HG02623 (cell line): Measurements from ENCODE around the gene SMIM20.
"Not testable (repeated sequence)": the region's sequence is repeated elsewhere in the genome, so short reads cannot be mapped to it uniquely, and the experiment has no call there.

ENCODE experiments used
- ATAC-seq: cut with Tn5 transposase; IDR thresholded peaks from one replicate; pipeline ENCODE4 v1.9.1; 2021; ENCODE audit warnings: moderate library complexity; ENCODE audit not compliant: unreplicated experiment

Gene SMIM20

DNA sequence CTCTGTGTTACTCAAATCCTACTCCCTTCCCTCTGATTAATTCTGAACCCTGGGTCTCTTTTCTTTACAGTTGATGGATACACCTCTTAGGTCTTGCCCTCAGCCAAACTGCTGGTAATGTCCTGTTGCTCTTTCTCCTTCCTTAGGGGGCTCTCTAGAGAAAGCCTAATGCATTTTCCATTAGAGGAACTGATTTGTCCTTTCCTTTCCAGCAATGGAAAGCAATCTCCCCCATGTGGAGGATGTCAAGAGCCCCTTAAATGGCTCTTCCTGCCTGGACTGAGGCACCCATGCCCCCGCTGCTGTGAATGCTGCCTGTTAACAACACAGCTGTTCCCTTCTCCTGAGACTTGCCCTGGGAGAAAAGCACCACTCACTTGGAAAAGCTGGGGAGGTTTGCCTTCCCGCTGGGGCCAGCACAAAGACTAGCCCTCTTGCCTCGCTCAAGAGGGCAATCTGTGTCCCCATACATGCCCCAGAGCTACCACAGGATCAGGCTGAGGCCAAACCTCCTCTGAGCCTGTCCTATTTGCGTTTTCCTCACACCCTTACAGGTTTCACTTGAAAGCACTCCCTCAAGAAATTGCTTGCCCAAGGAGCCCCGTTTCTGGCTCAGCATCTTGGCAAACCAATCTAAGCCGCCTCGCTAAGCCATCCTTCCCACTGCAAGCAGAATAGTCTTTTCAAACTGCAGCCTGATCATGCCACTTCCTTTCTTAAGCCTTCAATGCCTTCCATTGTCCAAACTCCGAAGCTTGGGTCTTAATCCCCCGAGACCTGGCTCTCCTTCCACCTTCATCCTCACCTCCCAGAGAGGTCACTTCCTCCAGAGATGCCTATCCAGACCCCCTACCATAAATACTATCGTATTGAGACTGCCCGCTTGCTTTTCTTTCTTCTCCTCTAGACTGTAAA lies 23.2 kb upstream of the SMIM20 start:
- no peak for ATAC-seq

GRCh38 chr4:25892796-25893195 lies 21.2 kb upstream of the SMIM20 start:
- no peak for ATAC-seq

DNA sequence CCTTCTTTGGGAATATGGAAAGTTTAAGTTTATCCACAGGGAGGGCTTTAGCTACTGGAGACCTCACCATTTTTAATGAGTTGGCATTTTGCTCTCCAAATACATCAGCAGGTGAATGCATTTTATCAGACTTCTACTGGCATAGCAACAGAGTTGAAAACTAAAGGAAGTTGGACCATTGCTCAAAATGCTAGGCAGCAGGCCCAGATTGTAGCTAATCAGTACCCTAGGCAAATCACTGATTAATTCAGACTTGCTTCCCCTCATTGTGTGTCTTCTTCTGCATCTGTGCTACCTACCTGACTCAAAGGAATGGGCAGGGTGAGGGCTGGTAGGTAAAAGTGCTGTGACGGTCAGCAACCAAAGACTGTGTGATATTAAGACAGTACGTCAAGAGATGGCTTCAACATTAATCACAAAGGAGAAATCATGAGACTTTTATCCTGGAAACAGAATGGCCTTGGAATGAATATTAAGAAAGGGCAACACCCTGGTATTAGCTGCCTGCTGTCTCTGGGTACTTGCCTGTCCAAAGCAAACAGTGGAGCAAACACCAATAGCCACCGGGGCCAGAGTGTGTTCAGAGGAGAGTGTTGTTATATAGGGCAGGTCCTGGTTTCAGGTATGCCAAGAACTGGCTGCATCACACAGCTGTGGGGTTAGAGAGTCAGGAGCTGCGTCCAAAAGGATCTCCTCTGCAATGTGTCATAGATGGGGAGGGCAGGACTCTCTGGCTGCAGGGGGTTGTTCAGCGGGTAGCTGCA lies 17.1 kb upstream of the SMIM20 start:
- ATAC-seq = no peak

- no peak for ATAC-seq
Measured at GRCh38 chr4:25900310-25900709, 13.7 kb upstream of the SMIM20 start.

DNA sequence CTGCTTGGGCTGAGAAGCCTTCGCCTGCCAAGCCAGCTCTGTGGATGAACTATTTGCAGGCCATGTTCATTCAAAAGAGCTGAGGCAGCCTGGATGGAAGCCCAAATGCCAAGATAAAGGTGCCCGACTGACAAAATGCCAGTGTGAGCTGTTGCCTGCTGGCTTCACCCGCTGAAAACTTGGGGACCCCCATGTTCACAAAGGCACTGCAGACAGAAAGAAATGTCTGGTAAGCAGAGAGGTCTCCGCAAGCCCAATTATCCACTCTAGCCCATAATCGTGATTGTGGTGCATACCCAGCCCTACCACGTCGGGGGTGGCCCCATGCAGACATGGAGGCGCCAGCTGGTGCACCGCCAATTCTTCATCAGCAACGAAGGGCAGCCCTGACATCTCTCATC lies 13.0 kb upstream of the SMIM20 start:
- no peak for ATAC-seq

GRCh38 chr4:25903900-25904747 lies 9.9 kb upstream of the SMIM20 start:
- no peak for ATAC-seq

GRCh38 chr4:25904748-25905082 lies 9.3 kb upstream of the SMIM20 start:
- no peak for ATAC-seq

DNA sequence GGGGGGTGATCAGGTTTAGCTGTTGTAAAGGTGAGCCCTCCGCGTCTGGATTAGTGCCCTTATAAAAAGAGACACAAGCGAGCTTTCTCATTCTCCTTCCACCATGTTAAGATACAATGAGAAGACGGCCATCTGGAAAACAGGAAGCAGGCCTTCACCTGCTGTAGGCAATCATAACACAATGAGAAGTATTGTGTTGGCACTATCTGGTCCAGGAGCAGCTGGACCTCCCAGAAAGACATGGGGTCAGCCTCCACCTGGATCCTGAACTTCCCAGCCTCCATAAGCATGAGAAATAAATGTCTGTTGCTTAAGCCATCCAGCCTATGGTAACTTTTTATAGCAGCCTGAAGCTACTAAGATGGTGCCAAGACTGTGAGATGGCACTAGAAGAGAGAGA lies 8.6 kb upstream of the SMIM20 start:
- no peak for ATAC-seq

GRCh38 chr4:25906113-25906512 lies 7.9 kb upstream of the SMIM20 start:
- not testable (repeated sequence) for ATAC-seq

- no peak for ATAC-seq
Measured at GRCh38 chr4:25908491-25908901, 5.5 kb upstream of the SMIM20 start.

DNA sequence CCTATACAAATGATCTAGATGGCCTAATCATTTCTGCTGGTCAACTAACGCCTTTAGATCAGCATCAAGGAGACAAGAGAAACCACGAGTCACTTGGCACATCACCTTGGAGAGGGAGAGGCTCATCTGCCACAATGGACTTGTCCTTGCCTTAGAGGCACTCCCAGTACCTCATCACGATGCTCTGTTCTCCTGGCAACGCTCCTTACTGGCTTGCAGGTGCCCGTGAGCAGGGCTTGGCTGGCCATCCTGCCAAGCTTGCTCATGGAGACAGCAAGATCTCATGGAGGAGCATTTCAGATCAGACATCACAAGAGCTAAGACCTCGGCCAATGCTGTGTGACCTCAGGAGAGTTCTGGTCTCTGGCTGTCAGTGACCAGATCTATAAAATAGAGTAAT lies 2.7 kb upstream of the SMIM20 start:
- no peak for ATAC-seq

DNA sequence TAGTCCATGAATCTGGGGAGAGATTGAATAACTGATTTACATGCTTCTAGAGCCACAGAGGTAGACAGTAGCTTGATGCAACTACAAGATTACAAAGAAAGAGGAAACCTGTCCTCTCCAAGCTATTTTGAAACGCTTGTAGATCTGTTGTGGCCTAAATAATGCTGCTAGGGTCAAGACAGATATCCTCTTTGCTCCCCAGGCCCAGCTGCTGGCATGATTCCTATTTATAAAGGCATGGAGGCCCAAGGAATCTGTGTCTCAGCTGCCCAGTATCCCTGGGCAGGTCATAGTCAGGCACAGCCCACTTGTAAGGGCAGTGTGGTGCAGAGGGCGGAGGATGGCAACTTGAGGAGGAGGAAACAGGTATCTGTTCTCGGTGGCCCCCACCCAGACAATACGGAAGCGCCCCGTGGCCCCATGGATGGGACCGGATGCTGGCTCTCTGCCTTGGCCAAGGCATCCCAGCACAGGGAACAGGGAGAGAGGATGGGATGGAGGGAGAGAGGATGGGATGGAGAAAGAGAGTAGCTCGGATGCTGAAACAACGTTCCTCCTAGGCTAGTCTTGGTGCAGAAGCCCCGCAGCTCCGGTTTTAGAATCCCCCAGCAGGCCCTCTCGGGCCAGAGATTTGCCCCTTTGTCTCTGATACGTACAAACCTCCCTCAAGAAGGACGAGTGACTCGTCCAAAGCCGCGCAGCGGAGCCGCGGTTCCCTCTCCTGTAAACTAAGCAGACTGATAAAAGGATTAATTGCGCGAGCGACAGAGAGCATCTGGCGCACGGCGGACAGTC lies 767 bp upstream of the SMIM20 start:
- peak; percentile 28 for ATAC-seq

DNA sequence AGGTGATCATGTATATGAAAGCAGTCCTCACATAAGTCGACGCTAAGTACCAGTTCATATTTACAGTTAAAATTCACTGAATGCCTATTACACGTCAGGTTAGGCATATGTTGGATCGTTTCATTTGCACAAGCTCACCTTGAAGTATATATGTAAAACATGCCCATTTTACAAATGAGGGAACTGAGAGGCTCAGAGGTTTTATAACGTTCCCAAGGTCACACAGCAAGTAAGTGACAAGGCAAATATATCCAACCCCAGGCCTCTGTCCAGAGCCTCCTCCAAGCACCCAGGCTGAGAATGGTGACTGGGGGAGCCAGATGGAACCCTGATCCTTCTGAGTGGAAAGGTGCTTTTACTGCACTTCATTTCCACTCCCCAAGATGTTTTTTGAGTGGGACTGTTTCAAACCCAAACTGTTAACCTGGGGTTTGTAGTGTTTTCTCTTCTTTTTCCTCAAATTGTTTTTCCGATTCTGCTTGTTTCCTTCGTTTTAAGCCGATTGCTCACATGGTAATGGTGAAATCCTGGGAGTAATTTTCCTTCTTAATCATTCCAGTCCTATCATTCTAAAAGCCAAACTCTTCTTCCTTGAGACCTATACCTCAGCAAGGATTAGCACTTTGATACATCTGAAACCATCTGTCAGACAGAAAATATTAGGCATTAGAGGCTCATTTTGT lies 791 bp downstream of the SMIM20 start:
- ATAC-seq = no peak

DNA sequence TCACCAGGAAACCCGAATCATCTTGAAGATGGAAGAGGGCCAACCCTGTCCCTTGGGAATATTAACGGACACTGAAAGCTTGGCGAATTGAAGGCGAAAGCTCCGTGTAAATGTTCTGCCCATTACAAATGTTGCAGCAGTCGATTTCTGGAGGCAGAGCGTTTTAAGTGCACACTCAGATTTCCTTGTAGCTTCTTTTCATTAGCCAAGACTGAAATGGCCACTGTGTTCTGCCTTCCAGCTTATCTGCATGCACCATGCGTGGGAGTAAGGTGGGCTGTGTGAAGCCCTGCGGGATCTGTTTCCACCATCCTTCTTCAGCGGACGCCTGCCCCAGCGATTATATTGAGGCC lies 1.3 kb downstream of the SMIM20 start:
- ATAC-seq = no peak

DNA sequence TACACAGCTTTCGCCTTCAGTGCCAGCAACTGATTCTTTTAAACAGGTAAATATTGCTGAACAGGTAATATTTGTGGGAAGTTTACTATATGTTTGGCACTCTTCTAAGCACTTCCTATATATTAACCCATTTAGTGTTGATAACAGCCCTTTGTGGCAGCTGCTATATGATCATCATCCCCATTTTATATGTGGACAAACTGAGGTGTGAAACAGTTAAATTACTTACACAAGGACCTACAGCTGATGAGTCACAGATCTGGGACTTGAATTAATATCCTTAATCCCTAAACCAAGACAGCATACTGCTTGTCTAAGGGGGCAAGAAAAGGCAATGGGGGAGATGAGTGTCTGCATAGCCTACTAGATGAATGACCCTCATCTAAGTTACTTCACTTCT lies 2.9 kb downstream of the SMIM20 start:
- no peak for ATAC-seq

DNA sequence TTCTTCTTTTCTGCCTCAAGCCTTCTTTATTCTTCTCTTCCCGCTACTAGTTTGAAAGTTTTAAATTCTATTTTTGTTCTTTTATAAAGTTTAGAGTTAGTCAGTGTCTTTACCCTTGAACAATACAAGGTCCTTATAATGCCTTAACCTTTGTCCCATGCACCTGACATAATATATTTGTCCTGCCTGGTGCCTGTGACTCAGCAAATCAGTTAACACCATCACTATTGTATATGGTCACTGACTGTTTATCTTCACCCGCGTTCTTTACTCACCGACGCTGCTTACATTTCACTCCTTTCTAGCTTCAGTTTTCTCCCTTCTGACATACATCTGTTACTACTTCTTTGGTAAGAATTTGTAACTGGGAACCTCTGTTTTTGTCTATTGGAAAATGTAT lies 5.7 kb downstream of the SMIM20 start:
- no peak for ATAC-seq

DNA sequence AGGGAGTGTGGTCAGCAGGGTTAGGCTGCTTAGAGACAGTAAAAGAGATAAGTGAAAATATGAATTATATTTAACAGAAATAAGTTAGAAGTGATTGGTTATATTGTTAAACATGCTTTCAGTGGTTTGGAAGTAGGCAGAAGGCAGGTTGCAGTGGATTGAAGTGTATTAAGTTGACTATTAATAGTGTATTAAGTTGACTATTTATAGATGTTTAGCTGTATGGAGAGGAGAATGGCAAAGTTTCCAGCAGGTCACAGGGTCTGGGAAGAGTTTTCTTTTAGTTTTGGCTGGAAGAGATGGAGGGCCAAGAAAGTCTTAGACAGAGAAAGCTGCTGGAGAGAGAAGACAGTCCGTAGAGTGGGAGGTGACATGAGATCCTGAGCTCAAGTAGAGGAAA lies 7.9 kb downstream of the SMIM20 start:
- no peak for ATAC-seq

GRCh38 chr4:25922812-25923369 lies 8.9 kb downstream of the SMIM20 start:
- no peak for ATAC-seq

- ATAC-seq = no peak
Measured at GRCh38 chr4:25923745-25924144, 9.7 kb downstream of the SMIM20 start.
